LNCaP clone FGC (cell line): ENCODE measurements around the gene NOLC1.

Source experiments
- DNase-seq: peaks from one replicate; pipeline ENCODE4 v3.0.0-alpha.2; 2011; ENCODE audit warnings: low read depth
- H3K4me3 ChIP-seq: 2 replicates; pipeline ENCODE4 v1.5.1; 2011; ENCODE audit warnings: mild to moderate bottlenecking, low read depth, low read length, control low read depth
- TF ChIP-seq, protein P1 (sequence below): IDR thresholded peaks from 2 replicates; pipeline ENCODE4 v1.5.1; 2012; ENCODE audit warnings: mild to moderate bottlenecking; ENCODE audit not compliant: control insufficient read depth, insufficient read depth; ENCODE audit errors: extremely low read depth

NOLC1 gene

GRCh38 chr10:102151774-102152544 is at the start of gene NOLC1:
Gene NOLC1 (plus strand): TSS chr10:102152389. CDS start chr10:102152411, 22 bp downstream.
- peak; percentile 98 for DNase-seq
- TF ChIP-seq, protein P1, sequence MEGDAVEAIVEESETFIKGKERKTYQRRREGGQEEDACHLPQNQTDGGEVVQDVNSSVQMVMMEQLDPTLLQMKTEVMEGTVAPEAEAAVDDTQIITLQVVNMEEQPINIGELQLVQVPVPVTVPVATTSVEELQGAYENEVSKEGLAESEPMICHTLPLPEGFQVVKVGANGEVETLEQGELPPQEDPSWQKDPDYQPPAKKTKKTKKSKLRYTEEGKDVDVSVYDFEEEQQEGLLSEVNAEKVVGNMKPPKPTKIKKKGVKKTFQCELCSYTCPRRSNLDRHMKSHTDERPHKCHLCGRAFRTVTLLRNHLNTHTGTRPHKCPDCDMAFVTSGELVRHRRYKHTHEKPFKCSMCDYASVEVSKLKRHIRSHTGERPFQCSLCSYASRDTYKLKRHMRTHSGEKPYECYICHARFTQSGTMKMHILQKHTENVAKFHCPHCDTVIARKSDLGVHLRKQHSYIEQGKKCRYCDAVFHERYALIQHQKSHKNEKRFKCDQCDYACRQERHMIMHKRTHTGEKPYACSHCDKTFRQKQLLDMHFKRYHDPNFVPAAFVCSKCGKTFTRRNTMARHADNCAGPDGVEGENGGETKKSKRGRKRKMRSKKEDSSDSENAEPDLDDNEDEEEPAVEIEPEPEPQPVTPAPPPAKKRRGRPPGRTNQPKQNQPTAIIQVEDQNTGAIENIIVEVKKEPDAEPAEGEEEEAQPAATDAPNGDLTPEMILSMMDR: no peak
- peak within 1 kb of the TSS; percentile 97 for H3K4me3 ChIP-seq

DNA sequence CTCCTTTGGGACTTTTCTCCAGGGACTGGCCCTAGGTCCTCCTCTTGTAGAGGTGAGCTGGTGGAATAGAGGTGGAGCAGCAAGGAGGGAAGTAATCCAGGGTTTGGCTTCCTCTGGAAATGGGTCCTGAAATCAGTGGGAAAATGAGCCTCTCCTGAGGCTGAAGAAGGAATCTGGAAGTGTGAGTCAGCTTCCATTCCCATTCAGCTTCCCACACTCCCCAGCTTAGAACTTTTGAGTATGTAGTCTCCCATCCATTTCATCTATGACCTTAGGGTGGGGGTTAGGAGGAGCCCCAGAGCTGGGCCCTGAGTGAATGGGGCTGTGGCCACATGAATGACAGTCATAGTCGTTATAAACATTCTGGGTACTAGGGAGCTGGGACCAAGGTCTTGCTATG is 49.8 kb upstream of the NOLC1 start:
- TF ChIP-seq, protein P1: no peak
- no peak overlapping the region for H3K4me3 ChIP-seq

GRCh38 chr10:102106998-102107397 is 45.2 kb upstream of the NOLC1 start:
- DNase-seq: no peak
- H3K4me3 ChIP-seq: no peak overlapping the region

More for the DNA sequence above, 49.8 kb upstream of the NOLC1 start:
- DNase-seq: no peak

DNA sequence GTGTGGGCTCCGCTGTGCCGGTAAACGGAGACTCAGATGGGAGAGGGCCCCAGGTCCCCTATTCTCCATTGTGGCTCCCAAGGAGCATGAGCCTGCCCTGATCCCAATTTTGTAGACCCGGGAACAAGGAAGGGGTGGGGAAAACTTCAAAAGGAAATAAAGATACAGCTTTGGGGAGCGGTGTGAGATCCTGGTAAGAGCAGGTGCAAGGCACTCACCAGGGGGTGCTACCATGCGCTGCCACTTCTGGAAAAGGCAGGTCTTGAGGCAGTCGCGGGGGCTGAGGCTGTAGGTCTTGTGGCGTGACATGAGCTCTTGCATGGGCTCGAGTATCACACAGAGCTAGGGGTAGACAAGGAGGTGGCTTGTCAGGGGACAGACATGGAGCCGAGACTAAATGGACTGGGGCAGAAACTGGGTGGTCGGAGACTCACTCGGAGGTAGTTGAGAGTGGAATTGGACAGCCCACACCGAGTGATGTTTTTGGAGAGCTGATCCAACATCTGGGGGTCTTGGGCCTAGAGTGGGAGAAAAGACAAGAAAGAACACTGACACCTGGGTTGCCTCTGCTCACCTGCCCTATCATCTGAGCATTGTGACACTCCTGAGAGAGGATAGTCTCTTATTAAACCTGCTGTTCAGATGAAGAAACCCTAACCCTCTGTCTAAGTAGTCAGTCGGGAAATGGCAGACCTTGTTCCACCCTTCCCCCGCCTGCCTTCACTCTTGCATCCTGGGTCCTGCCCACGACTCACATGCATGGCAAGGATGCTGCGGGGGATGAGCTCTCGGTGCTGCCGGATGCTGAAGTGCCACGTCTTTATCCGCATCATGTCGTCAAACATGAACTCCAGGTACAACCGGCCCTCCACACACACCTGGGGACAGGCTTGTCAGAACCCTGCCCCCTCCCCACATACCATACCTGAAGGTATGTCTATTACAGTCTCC is 42.7 kb upstream of the NOLC1 start:
- no peak for DNase-seq
- TF ChIP-seq, protein P1: no peak
- no peak overlapping the region for H3K4me3 ChIP-seq

More at GRCh38 chr10:102106998-102107397, 45.2 kb upstream of the NOLC1 start:
- TF ChIP-seq, protein P1: no peak

GRCh38 chr10:102111276-102111675 is 40.9 kb upstream of the NOLC1 start:
- no peak overlapping the region for H3K4me3 ChIP-seq
- TF ChIP-seq, protein P1: no peak
- no peak for DNase-seq

DNA sequence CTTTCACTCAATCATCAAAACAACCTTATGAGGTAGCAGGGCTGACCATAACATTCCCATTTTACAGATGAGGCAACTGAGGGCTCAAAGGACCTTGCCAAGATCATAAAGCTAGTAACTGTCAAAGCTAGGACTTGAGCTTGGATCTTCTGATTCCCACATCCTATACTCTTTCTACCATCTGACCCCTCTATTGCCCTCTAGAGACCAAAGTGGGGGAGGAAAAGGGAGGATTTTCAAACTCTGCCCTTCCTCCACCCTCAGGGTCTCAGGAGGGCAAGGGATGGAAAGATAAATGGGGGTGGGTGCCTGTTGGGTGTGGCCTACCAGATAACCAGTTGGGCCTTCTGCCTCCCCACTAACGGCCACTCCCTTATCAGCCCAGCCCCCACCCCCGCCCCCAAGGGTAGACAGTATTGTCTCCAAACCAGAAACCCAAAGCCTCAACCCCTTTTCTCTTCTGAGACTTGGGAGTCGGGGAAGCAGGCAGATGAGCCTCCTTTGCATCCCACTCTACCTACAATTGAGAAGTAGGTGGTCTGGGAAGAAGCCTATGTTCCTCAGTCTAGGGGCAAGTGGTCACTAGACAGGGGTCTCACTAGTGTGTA is 39.9 kb upstream of the NOLC1 start:
- no peak for DNase-seq
- TF ChIP-seq, protein P1: peak; percentile 3; the same call in 1 of the 2 replicates
- no peak overlapping the region for H3K4me3 ChIP-seq
